B cell (primary cell): Measurements from ENCODE around the gene IER5L. TPM values are rescaled to one million over a fixed set of nuclear protein-coding genes. Genes with fewer than 3 reads are reported as not detected.
"Not testable (repeated sequence)": the region's sequence is repeated elsewhere in the genome, so short reads cannot be mapped to it uniquely, and the experiment has no call there.

ENCODE experiments used
- ATAC-seq: fragments of 200-7000 bp; cut with Tn5 transposase; one replicate; pipeline ENCODE4 v1.10.0; 2021; ENCODE audit warnings: low read depth, mild to moderate bottlenecking, moderate number of reproducible peaks, moderate library complexity
- CTCF ChIA-PET: fragments of 350-600 bp; sonication (Branson Sonifier 250); formaldehyde crosslinking; loops from one replicate; lab custom pipeline; 2021; ENCODE audit warnings: antibody characterized with exemption, inconsistent platforms; lab: Charles Lee
- POLR2A ChIA-PET: fragments of 350-600 bp; sonication (Branson Sonifier 250); formaldehyde crosslinking; loops from one replicate; lab custom pipeline; 2021; ENCODE audit warnings: antibody characterized with exemption; lab: Charles Lee
- DNase-seq: peaks from one replicate; pipeline ENCODE4 v3.0.0; 2013
- H2AFZ ChIP-seq: 2 replicates; pipeline ENCODE4 v1.6.1; 2012; ENCODE audit warnings: mild to moderate bottlenecking, low read depth, low read length; ENCODE audit not compliant: insufficient read depth, poor library complexity, severe bottlenecking
- H3K27ac ChIP-seq, 2 donors: 1 replicate in 1 of 2; 2 replicates in 1 of 2; pipeline ENCODE4 v1.5.1; 2012 to 2013; ENCODE audit warnings: low read length in 2 of 2, mild to moderate bottlenecking in 2 of 2, moderate library complexity in 1 of 2
- H3K27me3 ChIP-seq, 4 experiments: fragments of 200-600 bp in 1 of 4; sonication (generic) in 1 of 4; replicated peaks in 1 of 4; 1 replicate in 2 of 4; 2 replicates in 2 of 4; pipeline versions ENCODE4 v1.6.1 to v1.7.0; 2013 to 2016; ENCODE audit warnings: low read length in 3 of 4, mild to moderate bottlenecking in 2 of 4, mixed read lengths in 1 of 4, moderate library complexity in 1 of 4; ENCODE audit not compliant: insufficient read depth in 4 of 4, control insufficient read depth in 3 of 4; ENCODE audit errors: control extremely low read depth in 1 of 4
- H3K36me3 ChIP-seq, 2 experiments: replicated peaks in 1 of 2; 1 replicate in 1 of 2; 2 replicates in 1 of 2; pipeline versions ENCODE4 v1.6.1 to v1.7.1; 2013; ENCODE audit warnings: low read length in 1 of 2; ENCODE audit not compliant: insufficient read depth in 2 of 2, control insufficient read depth in 1 of 2; ENCODE audit errors: control extremely low read depth in 1 of 2, extremely low read depth in 1 of 2
- H3K4me1 ChIP-seq, 2 donors: fragments of 200-600 bp in 1 of 2; sonication (generic) in 1 of 2; 1 replicate in 1 of 2; 2 replicates in 1 of 2; pipeline versions ENCODE4 v1.5.1 to v1.6.1; 2013 to 2017; ENCODE audit warnings: low read length in 2 of 2; ENCODE audit not compliant: control insufficient read depth in 2 of 2, insufficient read depth in 2 of 2
- H3K4me2 ChIP-seq: replicated peaks from 2 replicates; pipeline ENCODE3; 2012; ENCODE audit warnings: mild to moderate bottlenecking, low read depth, low read length; ENCODE audit not compliant: poor library complexity, severe bottlenecking
- H3K4me3 ChIP-seq, 5 experiments: fragments of 200-600 bp in 1 of 5; sonication (generic) in 1 of 5; 1 replicate in 3 of 5; 2 replicates in 2 of 5; pipeline versions ENCODE4 v1.5.1 to v1.7.0; 2011 to 2016; ENCODE audit warnings: low read length in 4 of 5, mild to moderate bottlenecking in 4 of 5, low read depth in 2 of 5, control low read depth in 1 of 5, moderate library complexity in 1 of 5; ENCODE audit not compliant: insufficient read depth in 1 of 5; ENCODE audit errors: control extremely low read depth in 1 of 5, extremely low read depth in 1 of 5
- H3K79me2 ChIP-seq: fragments of 200-600 bp; sonication (generic); one replicate; pipeline ENCODE4 v1.6.0; 2016; ENCODE audit warnings: low read length; ENCODE audit not compliant: control insufficient read depth, insufficient read depth
- H3K9ac ChIP-seq: fragments of 200-600 bp; sonication (generic); 2 replicates; pipeline ENCODE4 v1.6.1; 2017; ENCODE audit warnings: mild to moderate bottlenecking, low read length, moderate library complexity
- H3K9me3 ChIP-seq, 3 donors: one replicate each; pipeline versions ENCODE4 v1.6.1 to v1.7.1; 2013; ENCODE audit warnings: low read length in 2 of 3; ENCODE audit not compliant: control insufficient read depth in 2 of 3, insufficient read depth in 1 of 3; ENCODE audit errors: control extremely low read depth in 1 of 3
- H4K20me1 ChIP-seq: 2 replicates; pipeline ENCODE4 v1.6.0; 2012; ENCODE audit warnings: mild to moderate bottlenecking, low read length; ENCODE audit not compliant: insufficient read depth, control insufficient read depth, poor library complexity, severe bottlenecking
- H3K27ac Mint-ChIP-seq: one replicate; pipeline ENCODE4 v1.8.0; 2021; ENCODE audit warnings: mixed read lengths
- H3K27me3 Mint-ChIP-seq: one replicate; pipeline ENCODE4 v1.8.0; 2021; ENCODE audit warnings: mixed read lengths
- H3K4me1 Mint-ChIP-seq: one replicate; pipeline ENCODE4 v1.8.0; 2021; ENCODE audit warnings: mixed read lengths
- H3K4me3 Mint-ChIP-seq: one replicate; pipeline ENCODE4 v1.8.0; 2021; ENCODE audit warnings: mixed read lengths
- H3K9me3 Mint-ChIP-seq: one replicate; pipeline ENCODE4 v1.8.0; 2022; ENCODE audit warnings: mixed read lengths; ENCODE audit not compliant: insufficient read depth
- EZH2 ChIP-seq: IDR thresholded peaks from 2 replicates; pipeline ENCODE4 v1.6.1; 2012; ENCODE audit warnings: borderline replicate concordance, low read depth, mild to moderate bottlenecking, moderate library complexity, low read length; ENCODE audit not compliant: insufficient read depth, poor library complexity, severe bottlenecking
- WGBS: methylation state at CpG from one replicate; pipeline ENCODE4 v1.1.5; 2013; ENCODE audit warnings: missing lambda C conversion rate; ENCODE audit not compliant: insufficient coverage; 5-methylcytosine and 5-hydroxymethylcytosine counted together
- intact Hi-C: fragments of 100-400 bp; cut with micrococcal nuclease; formaldehyde crosslinking; loops from one replicate; pipeline ENCODE4 v1.10.0; 2022
- polyA plus RNA-seq: library from polyadenylated mRNA; depleted of rRNA; stranded (reverse); fragments of >200 nt; gene quantifications from 2 replicates; pipeline ENCODE4 v1.2.3, GENCODE V29; 2012
- total RNA-seq, 2 donors: library from RNA; stranded (reverse); fragments of 120-200 nt in 1 of 2; gene quantifications; 1 replicate in 1 of 2; 2 replicates in 1 of 2; pipeline versions ENCODE4 v1.2.3 to v1.2.4, GENCODE V29; 2013 to 2022
- TF ChIP-seq, protein P1 (sequence below): fragments of 200-600 bp; IDR thresholded peaks from one replicate; pipeline ENCODE4 v1.8.0; 2022; ENCODE audit warnings: antibody characterized with exemption, mild to moderate bottlenecking

IER5L gene
- total and polyA plus RNA-seq, 2 donors (not counting 1 experiment from before 2014, with no cell fraction given), result 1.5 to 12.9 TPM

DNA sequence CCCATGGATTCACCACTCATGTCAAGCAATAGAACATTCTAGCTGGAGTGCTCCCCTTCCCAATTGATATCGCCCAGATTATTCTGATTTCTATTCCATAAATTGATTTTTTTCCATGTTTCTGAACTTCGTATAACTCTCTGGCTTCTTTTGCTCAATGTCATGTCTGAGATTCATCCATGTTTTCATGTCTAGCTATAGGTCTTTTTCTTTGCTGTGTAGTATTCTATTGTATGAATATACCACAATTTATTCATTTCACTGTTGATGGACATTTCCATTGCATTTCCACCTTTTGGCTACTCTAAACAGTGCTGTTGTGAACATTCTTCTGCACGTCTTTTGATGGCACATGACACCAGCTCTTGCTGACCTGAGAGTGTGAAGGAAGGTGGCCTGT lies 47.3 kb downstream of the IER5L start:
- H3K27me3 Mint-ChIP-seq, result no peaks in the 10 kb centered on the region
- intact Hi-C loops, result loop anchor here (1.0 to 5.0 kb wide), 4 partner anchors 480 to 1107 kb away; no protein-coding TSS in a partner anchor
- Histone ChIP-seq H3K79me2 (no peaks in the 10 kb centered on the region), H4K20me1 (peaks cover 8% of the 10 kb centered on the region), H3K9me3 (no peaks in the 10 kb centered on the region), H3K36me3 (peaks cover 1 to 37% of the 10 kb centered on the region in 2 experiments), H3K4me2 (no peak overlapping the region), H3K27me3 (no peaks in the 10 kb centered on the region), H3K9ac (no peak overlapping the region), H3K27ac (no peak overlapping the region), H3K4me1 (peaks cover 4 to 8% of the 10 kb centered on the region in 2 donors), H3K4me3 (no peak overlapping the region), H2AFZ (no peak overlapping the region)
- no peaks in the 10 kb centered on the region for H3K9me3 Mint-ChIP-seq
- peak overlapping the region; percentile 46 for H3K27ac Mint-ChIP-seq
- CTCF ChIA-PET, result interaction anchor here (0.7 to 18.9 kb wide), 16 partner anchors 9 to 720 kb away, joined by 3 to 382 read pairs (median 16); partner anchors contain the start of genes C9orf50, IER5L and NTMT1
- 86% methylated on average over 2 of the region's 3 CpGs for WGBS
- POLR2A ChIA-PET, result interaction anchor here (0.5 to 1.8 kb wide), 3 partner anchors 208 to 494 kb away, joined by 4 to 7 read pairs (median 5); no protein-coding TSS in a partner anchor
- H3K4me3 Mint-ChIP-seq, result no peak overlapping the region
- DNase-seq (no peak), ATAC-seq (no peak)
- TF ChIP-seq EZH2, result no peak
- TF ChIP-seq, protein P1, sequence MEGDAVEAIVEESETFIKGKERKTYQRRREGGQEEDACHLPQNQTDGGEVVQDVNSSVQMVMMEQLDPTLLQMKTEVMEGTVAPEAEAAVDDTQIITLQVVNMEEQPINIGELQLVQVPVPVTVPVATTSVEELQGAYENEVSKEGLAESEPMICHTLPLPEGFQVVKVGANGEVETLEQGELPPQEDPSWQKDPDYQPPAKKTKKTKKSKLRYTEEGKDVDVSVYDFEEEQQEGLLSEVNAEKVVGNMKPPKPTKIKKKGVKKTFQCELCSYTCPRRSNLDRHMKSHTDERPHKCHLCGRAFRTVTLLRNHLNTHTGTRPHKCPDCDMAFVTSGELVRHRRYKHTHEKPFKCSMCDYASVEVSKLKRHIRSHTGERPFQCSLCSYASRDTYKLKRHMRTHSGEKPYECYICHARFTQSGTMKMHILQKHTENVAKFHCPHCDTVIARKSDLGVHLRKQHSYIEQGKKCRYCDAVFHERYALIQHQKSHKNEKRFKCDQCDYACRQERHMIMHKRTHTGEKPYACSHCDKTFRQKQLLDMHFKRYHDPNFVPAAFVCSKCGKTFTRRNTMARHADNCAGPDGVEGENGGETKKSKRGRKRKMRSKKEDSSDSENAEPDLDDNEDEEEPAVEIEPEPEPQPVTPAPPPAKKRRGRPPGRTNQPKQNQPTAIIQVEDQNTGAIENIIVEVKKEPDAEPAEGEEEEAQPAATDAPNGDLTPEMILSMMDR, result no peak
- H3K4me1 Mint-ChIP-seq, result peaks cover 5% of the 10 kb centered on the region

DNA sequence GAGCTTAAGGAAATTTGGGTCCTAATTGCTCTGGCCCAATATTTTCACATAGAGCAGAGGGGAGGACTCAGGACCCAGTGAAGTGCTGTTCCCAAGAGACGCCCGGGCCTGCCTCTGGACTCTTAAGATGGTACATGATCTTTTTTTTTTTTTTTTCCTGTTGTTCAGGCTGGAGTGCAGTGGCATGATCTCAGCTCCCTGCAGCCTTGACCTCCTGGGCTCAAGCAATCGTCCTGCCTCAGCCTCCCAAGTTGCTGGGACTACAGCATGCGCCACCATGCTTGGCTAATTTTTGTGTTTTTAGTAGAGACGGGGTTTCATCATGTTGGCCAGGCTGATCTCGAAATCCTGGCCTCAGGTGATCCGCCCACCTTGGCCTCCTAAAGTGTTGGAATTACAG lies 47.8 kb downstream of the IER5L start:
- H3K4me3 Mint-ChIP-seq, H3K9me3 Mint-ChIP-seq, H4K20me1 ChIP-seq, H3K27ac Mint-ChIP-seq, H3K4me1 Mint-ChIP-seq, H3K4me1 ChIP-seq, H3K9me3 ChIP-seq, H3K4me3 ChIP-seq, H2AFZ ChIP-seq, H3K9ac ChIP-seq, H3K27me3 ChIP-seq, H3K4me2 ChIP-seq, H3K27me3 Mint-ChIP-seq, ATAC-seq, H3K27ac ChIP-seq, H3K79me2 ChIP-seq, DNase-seq: not testable (repeated sequence)
- peaks cover 1 to 42% of the 10 kb centered on the region in 2 experiments for H3K36me3 ChIP-seq
- intact Hi-C loops, result loop anchor here (5.0 kb wide), 1 partner anchor 1107 kb away; no protein-coding TSS in a partner anchor
- ChIA-PET POLR2A (interaction anchor here (1.8 kb wide), 1 partner anchor 494 kb away, joined by 7 read pairs; no protein-coding TSS in a partner anchor), CTCF (interaction anchor here (0.7 to 18.9 kb wide), 11 partner anchors 8 to 660 kb away, joined by 3 to 382 read pairs (median 29); partner anchors contain the start of genes C9orf50, IER5L and NTMT1)
- 100% methylated on average over 5 of the region's 7 CpGs for WGBS
